ENCODE data around the gene FAH. TPM values are rescaled to one million over a fixed set of nuclear protein-coding genes. Genes with fewer than 3 reads are reported as not detected.
"Not testable (repeated sequence)": the region's sequence is repeated elsewhere in the genome, so short reads cannot be mapped to it uniquely, and the experiment has no call there.

FAH gene
- total RNA-seq, 1 donor from 2014 or later, result 90.5 TPM

GRCh38 chr15:80155378-80156175, 2.8 kb downstream of the FAH start:
- peaks cover 46% of the 10 kb centered on the region for H3K4me1 Mint-ChIP-seq
- peak overlapping the region; percentile 44 for H3K27ac Mint-ChIP-seq
- not testable (repeated sequence) for DNase-seq, H3K27me3 Mint-ChIP-seq, H3K4me3 Mint-ChIP-seq, H3K9me3 Mint-ChIP-seq
- intact Hi-C loops (cut with micrococcal nuclease), result loop anchor here (10.0 kb wide), 1 partner anchor 261 kb away; the partner anchor contains the start of gene MTHFS
- H3K36me3 Mint-ChIP-seq (ENCODE audit: low read depth), result peaks cover 40% of the 10 kb centered on the region

DNA sequence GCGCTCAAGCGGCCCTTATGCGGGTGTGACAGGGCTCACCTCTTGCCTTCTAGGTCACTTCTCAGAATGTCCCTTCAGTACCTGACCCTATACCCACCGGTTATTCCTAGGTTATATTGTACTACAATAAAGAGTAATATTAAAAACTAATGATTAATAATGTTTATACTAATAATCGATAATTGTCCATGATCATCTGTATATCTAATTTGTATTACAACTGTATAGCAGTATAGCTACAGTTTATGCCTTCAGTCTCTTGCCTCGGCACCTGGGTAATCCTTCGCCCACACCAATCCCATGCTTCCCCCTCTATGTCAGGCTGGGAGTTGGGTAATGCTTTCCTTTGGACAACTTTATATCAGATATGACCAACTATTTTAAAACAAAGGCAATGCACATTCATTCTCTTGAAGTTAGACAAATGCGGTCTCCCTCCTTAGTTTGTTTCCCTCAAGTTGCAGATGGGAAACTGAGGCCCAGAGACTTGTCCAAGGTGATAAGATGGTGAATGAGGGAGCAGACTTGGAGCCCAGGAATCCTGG, 3.4 kb downstream of the FAH start:
- intact Hi-C loops (cut with micrococcal nuclease), result loop anchor here (10.0 kb wide), 1 partner anchor 261 kb away; the partner anchor contains the start of gene MTHFS
- peaks cover 46% of the 10 kb centered on the region for H3K36me3 Mint-ChIP-seq (ENCODE audit: low read depth)
- H3K27me3 Mint-ChIP-seq, result no peaks in the 10 kb centered on the region
- no peak overlapping the region for H3K4me3 Mint-ChIP-seq
- H3K4me1 Mint-ChIP-seq, result peaks cover 52% of the 10 kb centered on the region
- no peak overlapping the region for H3K27ac Mint-ChIP-seq
- H3K9me3 Mint-ChIP-seq, result no peaks in the 10 kb centered on the region
- no peak for DNase-seq

DNA sequence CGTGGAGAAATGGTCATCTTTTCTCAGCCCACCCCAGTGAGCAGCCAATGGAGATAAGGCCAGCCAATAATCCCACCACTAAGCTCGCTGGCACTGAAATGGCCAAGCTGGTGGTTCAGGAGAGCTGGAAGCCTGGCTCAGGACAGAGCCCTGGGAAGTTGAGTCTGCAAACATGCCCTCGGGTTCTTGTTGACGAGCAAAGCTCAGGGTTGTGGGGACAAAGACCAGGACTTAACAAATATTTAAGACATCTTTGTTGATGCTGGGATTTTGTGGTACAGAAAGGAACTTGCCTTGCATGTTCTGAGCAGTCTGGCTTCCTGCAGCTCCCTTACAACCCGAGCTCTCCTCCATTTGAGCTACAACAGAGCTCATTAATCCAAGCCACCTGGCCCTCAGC, 4.4 kb downstream of the FAH start:
- Mint-ChIP-seq H3K36me3 (ENCODE audit: low read depth) (peaks cover 52% of the 10 kb centered on the region), H3K4me3 (no peak overlapping the region), H3K27me3 (no peaks in the 10 kb centered on the region), H3K9me3 (no peaks in the 10 kb centered on the region), H3K27ac (no peak overlapping the region), H3K4me1 (peaks cover 51% of the 10 kb centered on the region)
- intact Hi-C loops (cut with micrococcal nuclease), result loop anchor here (10.0 kb wide), 1 partner anchor 262 kb away; the partner anchor contains the start of gene MTHFS
- DNase-seq, result no peak

GRCh38 chr15:80159301-80159700, 6.5 kb downstream of the FAH start:
- Mint-ChIP-seq H3K36me3 (ENCODE audit: low read depth) (peaks cover 63% of the 10 kb centered on the region), H3K4me3 (no peak overlapping the region), H3K9me3 (peaks cover 3% of the 10 kb centered on the region), H3K4me1 (peaks cover 40% of the 10 kb centered on the region), H3K27ac (peak overlapping the region; percentile 85), H3K27me3 (no peaks in the 10 kb centered on the region)
- no peak for DNase-seq
- intact Hi-C loops (cut with micrococcal nuclease), result loop anchor here (10.0 kb wide), 1 partner anchor 264 kb away; the partner anchor contains the start of gene MTHFS

- H3K27me3 Mint-ChIP-seq, result no peaks in the 10 kb centered on the region
- peaks cover 62% of the 10 kb centered on the region for H3K36me3 Mint-ChIP-seq (ENCODE audit: low read depth)
- DNase-seq, result no peak
- intact Hi-C loops (cut with micrococcal nuclease), result loop anchor here (10.0 kb wide), 1 partner anchor 265 kb away; the partner anchor contains the start of gene MTHFS
- peak overlapping the region; percentile 85 for H3K27ac Mint-ChIP-seq
- H3K9me3 Mint-ChIP-seq, result peaks cover 4% of the 10 kb centered on the region
- H3K4me3 Mint-ChIP-seq, result peak overlapping the region; percentile 55
- H3K4me1 Mint-ChIP-seq, result peaks cover 33% of the 10 kb centered on the region
Measured at GRCh38 chr15:80159811-80160569, 7.2 kb downstream of the FAH start.

DNA sequence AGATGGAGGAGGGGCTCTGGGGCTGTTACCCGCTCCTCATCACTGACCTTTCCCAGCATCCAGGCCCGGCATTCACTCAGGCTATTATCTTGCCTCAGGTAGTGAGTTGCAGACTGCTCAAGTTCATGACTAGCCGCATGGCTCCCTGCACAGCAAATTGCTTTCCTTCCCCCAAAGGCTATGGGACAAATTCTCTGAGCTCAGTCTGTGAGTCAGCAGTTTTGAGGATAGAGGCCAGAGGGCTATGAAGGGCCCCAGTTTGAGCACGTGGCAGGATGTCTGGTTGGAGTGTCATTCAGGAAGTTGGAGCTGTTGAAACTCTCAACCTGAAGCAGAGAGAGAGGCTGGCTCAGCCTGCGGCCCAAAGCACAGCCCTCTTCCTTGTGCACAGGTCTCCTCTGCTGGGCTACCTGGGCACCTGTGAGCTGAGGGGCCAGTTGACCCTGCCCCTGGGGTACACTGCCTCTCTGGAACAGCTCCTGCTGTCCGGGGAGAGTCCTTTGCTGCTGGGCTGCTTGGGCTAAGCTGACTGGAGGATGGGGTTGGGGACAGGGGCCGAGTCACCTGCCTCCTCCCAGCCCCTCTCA, 7.9 kb downstream of the FAH start:
- Mint-ChIP-seq H3K27ac (peak overlapping the region; percentile 85), H3K4me1 (peaks cover 26% of the 10 kb centered on the region), H3K27me3 (no peaks in the 10 kb centered on the region), H3K36me3 (ENCODE audit: low read depth) (peaks cover 56% of the 10 kb centered on the region), H3K9me3 (peaks cover 4% of the 10 kb centered on the region), H3K4me3 (peak overlapping the region; percentile 55)
- intact Hi-C loops (cut with micrococcal nuclease), result no loop called here
- peak; percentile 84 for DNase-seq

GRCh38 chr15:80161468-80162016, 8.7 kb downstream of the FAH start:
- no peaks in the 10 kb centered on the region for H3K27me3 Mint-ChIP-seq
- H3K4me3 Mint-ChIP-seq, result peak overlapping the region; percentile 55
- peak overlapping the region; percentile 85 for H3K27ac Mint-ChIP-seq
- H3K9me3 Mint-ChIP-seq, result peaks cover 4% of the 10 kb centered on the region
- H3K36me3 Mint-ChIP-seq (ENCODE audit: low read depth), result peaks cover 54% of the 10 kb centered on the region
- no peak for DNase-seq
- intact Hi-C loops (cut with micrococcal nuclease), result no loop called here
- peaks cover 24% of the 10 kb centered on the region for H3K4me1 Mint-ChIP-seq

DNA sequence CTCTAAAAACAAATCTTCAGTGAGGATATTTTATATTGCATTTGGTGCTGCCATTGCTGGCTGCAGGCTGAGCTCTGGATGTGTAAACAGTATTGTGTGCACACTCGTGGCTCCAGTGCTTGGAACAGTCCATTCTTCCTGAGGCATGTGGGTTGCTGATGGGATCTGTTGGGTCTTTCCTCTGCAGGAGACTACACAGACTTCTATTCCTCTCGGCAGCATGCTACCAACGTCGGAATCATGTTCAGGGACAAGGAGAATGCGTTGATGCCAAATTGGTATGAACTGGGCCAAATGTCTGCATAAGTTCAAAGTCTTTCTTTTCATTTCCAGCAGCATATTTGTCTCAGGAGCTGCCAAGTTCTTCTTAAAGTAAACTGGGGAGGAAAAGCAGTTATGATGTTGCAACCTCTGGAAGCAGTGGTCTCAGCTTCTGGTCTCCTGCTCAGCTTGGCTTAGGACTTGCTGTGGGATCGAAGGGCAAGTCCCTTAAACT, 9.3 kb downstream of the FAH start:
- no peak for DNase-seq
- peaks cover 24% of the 10 kb centered on the region for H3K4me1 Mint-ChIP-seq
- no peak overlapping the region for H3K4me3 Mint-ChIP-seq
- H3K27me3 Mint-ChIP-seq, result no peaks in the 10 kb centered on the region
- H3K9me3 Mint-ChIP-seq, result peaks cover 4% of the 10 kb centered on the region
- intact Hi-C loops (cut with micrococcal nuclease), result no loop called here
- no peak overlapping the region for H3K27ac Mint-ChIP-seq
- H3K36me3 Mint-ChIP-seq (ENCODE audit: low read depth), result peaks cover 54% of the 10 kb centered on the region

GRCh38 chr15:80163217-80163616, 10.4 kb downstream of the FAH start:
- no peak overlapping the region for H3K27ac Mint-ChIP-seq
- no peak overlapping the region for H3K4me3 Mint-ChIP-seq
- H3K4me1 Mint-ChIP-seq, result peaks cover 24% of the 10 kb centered on the region
- H3K9me3 Mint-ChIP-seq, result peaks cover 4% of the 10 kb centered on the region
- peaks cover 51% of the 10 kb centered on the region for H3K36me3 Mint-ChIP-seq (ENCODE audit: low read depth)
- no peaks in the 10 kb centered on the region for H3K27me3 Mint-ChIP-seq
- intact Hi-C loops (cut with micrococcal nuclease), result no loop called here
- no peak for DNase-seq

GRCh38 chr15:80163897-80164296, 11.1 kb downstream of the FAH start:
- H3K4me3 Mint-ChIP-seq, result no peak overlapping the region
- peaks cover 52% of the 10 kb centered on the region for H3K36me3 Mint-ChIP-seq (ENCODE audit: low read depth)
- H3K27ac Mint-ChIP-seq, result no peak overlapping the region
- peaks cover 22% of the 10 kb centered on the region for H3K4me1 Mint-ChIP-seq
- peaks cover 4% of the 10 kb centered on the region for H3K9me3 Mint-ChIP-seq
- intact Hi-C loops (cut with micrococcal nuclease), result no loop called here
- H3K27me3 Mint-ChIP-seq, result no peaks in the 10 kb centered on the region
- DNase-seq, result no peak

DNA sequence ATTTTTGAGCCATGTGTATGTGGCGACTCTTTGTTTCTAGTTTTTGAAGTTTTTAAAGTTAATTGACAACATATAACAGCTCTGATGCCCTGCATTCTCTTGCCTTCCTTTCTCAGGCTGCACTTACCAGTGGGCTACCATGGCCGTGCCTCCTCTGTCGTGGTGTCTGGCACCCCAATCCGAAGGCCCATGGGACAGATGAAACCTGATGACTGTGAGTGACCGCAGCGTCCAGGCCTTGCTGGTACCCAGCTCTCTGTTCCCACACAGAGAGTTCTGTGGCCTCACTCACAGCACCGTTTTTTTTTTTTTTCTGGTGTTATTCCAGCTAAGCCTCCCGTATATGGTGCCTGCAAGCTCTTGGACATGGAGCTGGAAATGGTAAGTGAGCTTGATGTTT, 15.1 kb downstream of the FAH start:
- peaks cover 36% of the 10 kb centered on the region for H3K36me3 Mint-ChIP-seq (ENCODE audit: low read depth)
- H3K4me1 Mint-ChIP-seq, result no peaks in the 10 kb centered on the region

GRCh38 chr15:80168421-80168820, 15.6 kb downstream of the FAH start:
- no peaks in the 10 kb centered on the region for H3K27me3 Mint-ChIP-seq
- no peak overlapping the region for H3K27ac Mint-ChIP-seq
- intact Hi-C loops (cut with micrococcal nuclease), result no loop called here
- H3K4me3 Mint-ChIP-seq, result no peak overlapping the region
- H3K36me3 Mint-ChIP-seq (ENCODE audit: low read depth), result peaks cover 35% of the 10 kb centered on the region
- no peak for DNase-seq
- H3K4me1 Mint-ChIP-seq, result no peaks in the 10 kb centered on the region
- peaks cover 4% of the 10 kb centered on the region for H3K9me3 Mint-ChIP-seq

More for the DNA sequence above, 15.1 kb downstream of the FAH start:
- intact Hi-C loops (cut with micrococcal nuclease), result no loop called here
- DNase-seq, result no peak
- Mint-ChIP-seq H3K27ac (no peak overlapping the region), H3K9me3 (peaks cover 4% of the 10 kb centered on the region), H3K4me3 (no peak overlapping the region), H3K27me3 (no peaks in the 10 kb centered on the region)

DNA sequence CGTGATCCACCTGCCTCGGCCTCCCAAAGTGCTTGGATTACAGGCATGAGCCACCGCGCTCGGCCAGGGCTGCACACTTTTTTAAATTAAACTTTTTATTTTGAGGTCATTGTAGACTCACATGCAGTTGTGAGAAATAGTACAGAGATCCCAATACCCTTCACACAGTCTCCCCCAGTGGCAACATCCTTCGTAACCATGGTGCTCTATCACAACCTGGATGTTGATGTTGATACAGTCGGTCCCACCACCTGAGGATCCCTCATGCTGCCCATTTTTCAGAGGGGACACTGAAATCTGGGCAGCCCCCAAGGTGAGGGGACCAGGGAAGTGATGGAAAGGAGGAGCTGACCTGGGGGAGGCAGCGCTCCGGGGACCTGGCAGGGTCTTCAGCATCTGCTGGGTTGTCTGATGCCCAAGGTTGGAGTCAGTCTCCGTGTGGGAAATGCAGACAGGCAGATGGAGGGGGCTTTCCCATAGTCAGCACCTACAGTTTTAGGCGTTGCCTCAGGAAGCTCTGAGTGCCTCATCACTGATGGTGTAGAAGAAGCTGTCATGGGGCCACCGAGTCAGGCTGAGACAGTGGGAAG, 17.1 kb downstream of the FAH start:
- no peaks in the 10 kb centered on the region for H3K4me1 Mint-ChIP-seq
- DNase-seq, result no peak
- no peaks in the 10 kb centered on the region for H3K9me3 Mint-ChIP-seq
- H3K27me3 Mint-ChIP-seq, result no peaks in the 10 kb centered on the region
- H3K36me3 Mint-ChIP-seq (ENCODE audit: low read depth), result peaks cover 26% of the 10 kb centered on the region
- no peak overlapping the region for H3K27ac Mint-ChIP-seq
- no peak overlapping the region for H3K4me3 Mint-ChIP-seq
- intact Hi-C loops (cut with micrococcal nuclease), result no loop called here

Measured in activated CD4-positive, alpha-beta T cell treated with anti-CD3 and anti-CD28 coated beads, Interleukin-2, amount 10 ng/mL, durations not matched to agents 24 days and 14 days (primary cell).